ENCODE results near the gene ZNF787.

Gene ZNF787

GRCh38 chr19:56087647-56088496 lies 33.2 kb downstream of the ZNF787 start:
- no peak for DNase-seq (ENCODE audit: low spot score)

- no peak for DNase-seq (ENCODE audit: low spot score)
These were observed 34.2 kb downstream of the ZNF787 start for GRCh38 chr19:56086671-56087430.

- no peak for DNase-seq (ENCODE audit: low spot score)
These were observed 35.4 kb downstream of the ZNF787 start for GRCh38 chr19:56085571-56086275.

- DNase-seq (ENCODE audit: low spot score): peak; percentile 3
These were observed 36.1 kb downstream of the ZNF787 start for GRCh38 chr19:56084835-56085536.

GRCh38 chr19:56083668-56084067 lies 37.4 kb downstream of the ZNF787 start:
- peak; percentile 5 for DNase-seq (ENCODE audit: low spot score)

- peak; percentile 89 for DNase-seq (ENCODE audit: low spot score)
These were observed 40.3 kb downstream of the ZNF787 start for GRCh38 chr19:56080669-56081401.

GRCh38 chr19:56079609-56080008 lies 41.5 kb downstream of the ZNF787 start:
- no peak for DNase-seq (ENCODE audit: low spot score)

- DNase-seq (ENCODE audit: low spot score): peak; percentile 76
These were observed 44.6 kb downstream of the ZNF787 start for GRCh38 chr19:56076498-56076897.

- no peak for DNase-seq (ENCODE audit: low spot score)
These were observed 49.9 kb downstream of the ZNF787 start for GRCh38 chr19:56071151-56071550.

GRCh38 chr19:56069642-56070041 lies 51.5 kb downstream of the ZNF787 start:
- DNase-seq (ENCODE audit: low spot score): no peak

GRCh38 chr19:56066152-56067023 lies 54.7 kb downstream of the ZNF787 start:
- peak; percentile 84 for DNase-seq (ENCODE audit: low spot score)

GRCh38 chr19:56053596-56053995 lies 67.5 kb downstream of the ZNF787 start:
- no peak for DNase-seq (ENCODE audit: low spot score)

Data from AG08396 (cell line).